Karpas-422 (cell line): Measurements from ENCODE around the gene SGCD. TPM values are rescaled to one million over a fixed set of nuclear protein-coding genes. Genes with fewer than 3 reads are reported as not detected.

ENCODE experiments used
- DNase-seq: peaks from one replicate; pipeline ENCODE4 v3.0.0-alpha.2; 2015
- H2AFZ ChIP-seq: fragments of 200-600 bp; sonication (generic); 2 replicates; pipeline ENCODE4 v1.6.1; 2014; ENCODE audit warnings: antibody characterized with exemption, low read length, mixed read lengths
- H3K27ac ChIP-seq: fragments of 200-600 bp; sonication (generic); 2 replicates; pipeline ENCODE4 v1.5.1; 2014; ENCODE audit warnings: mild to moderate bottlenecking, low read length, moderate library complexity
- H3K27me3 ChIP-seq: fragments of 200-600 bp; sonication (generic); 2 replicates; pipeline ENCODE4 v1.6.1; 2014; ENCODE audit warnings: low read length, mixed read lengths
- H3K36me3 ChIP-seq: fragments of 200-600 bp; sonication (generic); 2 replicates; pipeline ENCODE4 v1.6.1; 2014; ENCODE audit warnings: low read length, mixed read lengths; ENCODE audit not compliant: insufficient read depth
- H3K4me1 ChIP-seq: fragments of 200-600 bp; sonication (generic); 2 replicates; pipeline ENCODE4 v1.6.1; 2014; ENCODE audit warnings: mild to moderate bottlenecking, low read length, mixed read lengths
- H3K4me2 ChIP-seq: fragments of 200-600 bp; sonication (generic); 2 replicates; pipeline ENCODE4 v1.6.1; 2014; ENCODE audit warnings: low read length, low read depth, mild to moderate bottlenecking; ENCODE audit not compliant: poor library complexity, severe bottlenecking
- H3K4me3 ChIP-seq: fragments of 200-600 bp; sonication (generic); 2 replicates; pipeline ENCODE4 v1.5.1; 2014; ENCODE audit warnings: mild to moderate bottlenecking, antibody characterized with exemption, low read length, mixed read lengths
- H3K79me2 ChIP-seq: fragments of 200-600 bp; sonication (generic); 2 replicates; pipeline ENCODE4 v1.6.1; 2014; ENCODE audit warnings: mild to moderate bottlenecking, low read length, mixed read lengths
- H3K9ac ChIP-seq: fragments of 200-600 bp; sonication (generic); 2 replicates; pipeline ENCODE4 v1.6.0; 2014; ENCODE audit warnings: low read length
- H3K9me2 ChIP-seq: fragments of 200-600 bp; sonication (generic), shearing (Covaris generic); replicated peaks from 2 replicates; pipeline ENCODE4 v1.6.0; 2014; ENCODE audit warnings: mild to moderate bottlenecking, low read length, moderate library complexity; ENCODE audit not compliant: insufficient read depth
- H3K9me3 ChIP-seq: fragments of 300-700, 200-600 bp; sonication (generic); 2 replicates; pipeline ENCODE4 v1.6.1; 2014; ENCODE audit warnings: low read length, mixed read lengths
- H4K20me1 ChIP-seq: fragments of 200-600 bp; sonication (generic); 2 replicates; pipeline ENCODE4 v1.6.1; 2014; ENCODE audit warnings: mild to moderate bottlenecking, antibody characterized with exemption, low read length, low read depth; ENCODE audit not compliant: insufficient read depth
- total RNA-seq: library from RNA; depleted of rRNA; stranded (reverse); fragments of >200 nt; shearing (Covaris generic); gene quantifications from 2 replicates; pipeline ENCODE4 v1.2.3, GENCODE V29; 2014; ENCODE audit warnings: low replicate concordance

SGCD gene
- total RNA-seq, 1 experiment from 2014 or later: not detected

DNA sequence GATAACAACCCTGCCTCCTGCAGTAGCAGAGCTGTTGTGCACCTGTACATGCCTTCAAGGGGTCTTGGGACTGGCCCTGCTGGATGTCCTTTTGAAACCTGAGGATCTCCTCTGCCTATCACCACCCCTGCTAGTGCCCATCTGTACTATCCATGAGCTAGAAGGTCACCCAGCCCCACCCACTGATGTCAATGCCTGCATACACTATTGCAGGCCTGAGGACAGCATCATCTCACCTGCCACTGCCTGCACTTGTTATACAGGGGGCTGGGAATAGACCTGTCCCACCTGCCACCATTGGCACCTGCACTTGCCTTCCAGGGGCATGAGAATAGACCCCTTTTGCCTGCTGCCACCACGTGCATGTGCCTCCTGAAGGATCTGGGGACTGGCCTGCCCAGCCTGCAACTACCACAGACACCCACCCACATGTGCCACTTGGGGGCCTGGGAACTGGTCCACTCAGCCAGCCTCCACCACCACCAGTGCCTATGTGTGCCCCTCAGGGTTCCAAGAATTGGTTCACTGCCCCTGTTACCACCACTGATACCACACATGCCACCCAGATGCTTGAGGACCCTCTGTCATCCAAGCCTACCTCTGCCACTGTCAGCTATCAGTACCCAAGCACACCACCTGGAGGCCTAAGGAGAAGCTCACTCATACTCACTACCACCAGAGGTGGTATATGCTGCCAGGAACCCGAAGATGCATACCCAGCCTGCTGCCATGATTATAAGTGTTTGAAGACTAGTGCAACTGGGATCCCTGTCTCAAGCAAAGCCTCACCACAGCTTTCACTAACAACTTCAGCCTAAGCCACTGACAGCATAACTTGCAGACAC lies 159.7 kb downstream of the SGCD start:
- no peak for DNase-seq
- Histone ChIP-seq H3K4me2 (no peak overlapping the region), H3K27me3 (no peaks in the 10 kb centered on the region), H3K9me2 (0 out of 2 replicates have a peak, but pooled peaks cover 4% of the 10 kb centered on the region), H3K9me3 (peaks cover 16% of the 10 kb centered on the region), H3K36me3 (no peaks in the 10 kb centered on the region), H3K79me2 (no peaks in the 10 kb centered on the region), H3K4me3 (no peak overlapping the region), H3K4me1 (no peaks in the 10 kb centered on the region), H3K27ac (no peak overlapping the region), H4K20me1 (no peaks in the 10 kb centered on the region), H3K9ac (no peak overlapping the region), H2AFZ (no peak overlapping the region)

DNA sequence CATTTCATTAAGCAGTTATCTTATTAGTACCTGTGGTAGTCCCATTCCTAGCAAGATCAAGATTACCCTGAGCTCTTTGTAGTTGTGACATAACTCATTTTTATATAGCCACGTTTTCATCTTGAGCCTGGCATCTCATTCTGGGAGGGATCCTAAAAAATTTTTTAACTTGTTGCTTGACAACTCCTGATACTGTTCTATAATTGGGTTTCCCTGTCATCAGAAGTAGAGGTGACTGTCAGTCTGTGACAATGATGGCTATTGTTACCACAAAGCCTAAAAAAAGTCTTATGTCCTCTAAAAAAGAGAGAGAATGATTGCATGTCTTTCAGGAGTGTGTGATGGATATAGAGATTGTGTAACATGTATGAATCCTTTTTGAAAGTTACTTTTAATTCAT lies 164.8 kb downstream of the SGCD start:
- Histone ChIP-seq H3K27me3 (no peaks in the 10 kb centered on the region), H3K9ac (no peak overlapping the region), H3K4me3 (no peak overlapping the region), H4K20me1 (no peaks in the 10 kb centered on the region), H3K9me3 (peaks cover 15% of the 10 kb centered on the region), H3K4me2 (no peak overlapping the region), H2AFZ (no peak overlapping the region), H3K27ac (no peak overlapping the region), H3K36me3 (no peaks in the 10 kb centered on the region), H3K9me2 (no peaks in the 10 kb centered on the region), H3K79me2 (no peaks in the 10 kb centered on the region), H3K4me1 (no peaks in the 10 kb centered on the region)
- no peak for DNase-seq

DNA sequence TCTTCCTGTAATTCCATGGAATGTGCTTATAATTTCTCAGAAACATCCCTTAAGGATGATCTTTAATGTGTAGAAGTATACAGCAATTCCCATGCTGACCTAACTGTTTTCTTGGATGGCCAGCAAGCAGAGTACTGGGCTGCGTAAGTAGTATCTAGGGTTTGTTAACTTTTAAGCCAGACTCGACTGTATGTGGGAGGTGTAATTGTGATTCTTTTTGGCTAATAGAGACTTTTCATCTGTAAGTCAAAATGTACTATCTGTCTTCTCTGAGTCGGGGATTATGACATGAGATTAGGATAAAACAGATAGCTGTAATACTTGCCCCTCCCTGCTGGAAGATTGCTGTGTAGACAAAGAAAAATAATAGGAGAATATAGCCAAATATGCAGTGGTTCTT lies 169.3 kb downstream of the SGCD start:
- no peak for DNase-seq
- Histone ChIP-seq H3K27ac (no peak overlapping the region), H3K79me2 (no peaks in the 10 kb centered on the region), H3K9ac (no peak overlapping the region), H3K4me3 (no peak overlapping the region), H3K4me1 (no peaks in the 10 kb centered on the region), H4K20me1 (no peaks in the 10 kb centered on the region), H2AFZ (no peak overlapping the region), H3K9me3 (no peaks in the 10 kb centered on the region), H3K4me2 (no peak overlapping the region), H3K9me2 (no peaks in the 10 kb centered on the region), H3K27me3 (no peaks in the 10 kb centered on the region), H3K36me3 (no peaks in the 10 kb centered on the region)

DNA sequence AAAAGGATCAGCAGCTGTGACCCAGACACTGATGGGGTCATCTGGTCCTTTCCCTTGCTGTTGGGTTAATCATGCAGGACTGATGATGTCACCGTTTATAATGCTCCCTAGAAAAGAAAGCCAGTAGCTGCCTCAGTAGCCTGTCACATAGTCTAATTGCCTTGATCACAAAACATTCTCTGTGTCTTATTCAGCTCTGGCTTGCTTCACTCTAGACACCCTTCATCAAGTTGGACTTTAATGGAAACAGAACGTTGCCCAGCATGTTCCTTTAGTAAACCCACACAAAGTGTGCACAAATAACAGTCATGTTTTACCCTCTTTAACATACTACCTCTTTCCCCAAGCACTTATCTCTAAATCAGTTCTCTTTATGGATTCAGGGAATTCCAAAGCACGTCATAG lies 170.8 kb downstream of the SGCD start:
- Histone ChIP-seq H3K79me2 (no peaks in the 10 kb centered on the region), H3K9me2 (no peaks in the 10 kb centered on the region), H2AFZ (no peak overlapping the region), H3K4me1 (no peaks in the 10 kb centered on the region), H4K20me1 (no peaks in the 10 kb centered on the region), H3K36me3 (no peaks in the 10 kb centered on the region), H3K9me3 (no peaks in the 10 kb centered on the region), H3K27ac (no peak overlapping the region), H3K4me2 (no peak overlapping the region), H3K4me3 (no peak overlapping the region), H3K27me3 (no peaks in the 10 kb centered on the region), H3K9ac (no peak overlapping the region)
- DNase-seq: no peak

DNA sequence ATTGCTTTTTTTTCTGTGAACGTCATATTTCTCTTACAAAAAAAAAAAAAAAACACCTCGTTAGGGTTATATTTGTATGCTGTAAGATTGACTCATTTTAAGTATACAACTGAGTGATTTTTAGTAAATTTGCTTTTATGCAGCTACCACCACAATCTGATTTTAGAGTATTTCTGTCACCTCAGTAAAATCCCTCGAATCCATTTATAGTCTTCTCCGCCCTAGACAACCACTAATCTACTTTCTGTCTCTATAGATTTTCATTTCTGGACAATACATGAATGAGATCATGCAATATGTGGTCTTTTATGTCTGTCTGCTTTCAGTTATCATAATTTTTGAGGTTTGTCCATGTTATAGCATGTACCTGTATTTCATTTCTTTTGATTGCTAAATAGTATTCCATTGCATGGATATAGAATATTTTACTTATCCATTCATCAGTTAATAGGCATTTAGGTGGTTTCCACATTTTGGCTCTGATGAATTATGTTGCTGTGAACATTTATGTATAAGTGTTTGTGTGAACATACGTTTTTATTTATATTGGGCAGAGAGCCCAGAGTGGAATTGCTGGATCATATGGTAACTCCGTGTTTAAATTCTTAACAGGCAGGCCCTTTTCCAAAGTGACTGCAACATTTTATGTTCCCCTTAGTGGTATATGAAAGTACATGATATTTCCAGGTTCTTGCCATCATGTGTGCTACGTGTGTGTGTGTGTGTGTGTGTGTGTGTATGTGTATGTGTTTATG lies 171.4 kb downstream of the SGCD start:
- Histone ChIP-seq H3K27me3 (no peaks in the 10 kb centered on the region), H4K20me1 (no peaks in the 10 kb centered on the region), H3K36me3 (no peaks in the 10 kb centered on the region), H2AFZ (no peak overlapping the region), H3K4me1 (no peaks in the 10 kb centered on the region), H3K79me2 (no peaks in the 10 kb centered on the region), H3K9ac (no peak overlapping the region), H3K4me3 (no peak overlapping the region), H3K27ac (no peak overlapping the region), H3K9me3 (no peaks in the 10 kb centered on the region), H3K9me2 (no peaks in the 10 kb centered on the region), H3K4me2 (no peak overlapping the region)
- DNase-seq: no peak

DNA sequence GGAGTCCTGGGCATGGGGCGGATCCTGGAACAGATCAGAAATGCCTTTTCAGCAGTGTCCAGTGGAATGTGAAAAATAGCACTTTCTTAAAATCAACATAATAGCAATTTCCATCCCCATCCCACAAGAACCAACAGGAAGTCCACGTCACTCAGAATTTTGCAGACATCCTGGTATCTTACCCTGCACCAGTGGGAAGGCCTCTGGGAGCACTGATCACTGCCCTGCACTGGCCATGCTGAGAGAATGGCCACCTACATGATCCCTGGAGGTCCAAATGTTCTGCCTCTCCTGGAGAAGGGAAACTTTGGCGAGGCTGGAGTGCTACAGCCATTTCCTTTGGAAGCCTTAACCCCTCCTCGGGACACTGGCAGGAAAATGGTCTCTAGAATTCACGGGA lies 173.8 kb downstream of the SGCD start:
- Histone ChIP-seq H3K4me3 (no peak overlapping the region), H3K79me2 (no peaks in the 10 kb centered on the region), H3K9me3 (no peaks in the 10 kb centered on the region), H3K9me2 (no peaks in the 10 kb centered on the region), H2AFZ (no peak overlapping the region), H3K27ac (no peak overlapping the region), H3K9ac (no peak overlapping the region), H3K27me3 (no peaks in the 10 kb centered on the region), H3K36me3 (no peaks in the 10 kb centered on the region), H3K4me2 (no peak overlapping the region), H3K4me1 (no peaks in the 10 kb centered on the region), H4K20me1 (no peaks in the 10 kb centered on the region)
- DNase-seq: no peak

DNA sequence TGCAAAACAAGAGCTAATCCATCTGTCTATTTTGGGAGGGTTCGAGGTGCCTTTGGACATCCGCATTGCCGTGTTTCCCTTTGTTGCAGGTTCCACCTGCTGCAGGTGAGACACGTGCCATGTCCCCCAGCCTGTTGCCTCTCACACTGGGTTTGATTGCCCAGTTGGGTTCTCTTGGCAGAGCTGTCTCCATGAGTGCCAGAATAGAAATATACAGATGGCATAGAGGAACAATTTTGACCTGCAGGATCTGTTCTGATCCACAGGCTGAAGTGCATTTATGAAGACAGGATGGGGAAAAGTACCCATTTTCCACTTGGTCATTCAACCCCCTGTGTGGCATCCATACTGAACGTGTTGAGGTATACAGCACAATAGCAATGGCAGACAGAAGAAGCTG lies 178.1 kb downstream of the SGCD start:
- Histone ChIP-seq H4K20me1 (no peaks in the 10 kb centered on the region), H2AFZ (no peak overlapping the region), H3K36me3 (no peaks in the 10 kb centered on the region), H3K4me2 (no peak overlapping the region), H3K4me3 (no peak overlapping the region), H3K9me3 (no peaks in the 10 kb centered on the region), H3K79me2 (no peaks in the 10 kb centered on the region), H3K27ac (no peak overlapping the region), H3K4me1 (no peaks in the 10 kb centered on the region), H3K9me2 (no peaks in the 10 kb centered on the region), H3K27me3 (no peaks in the 10 kb centered on the region), H3K9ac (no peak overlapping the region)
- DNase-seq: no peak

DNA sequence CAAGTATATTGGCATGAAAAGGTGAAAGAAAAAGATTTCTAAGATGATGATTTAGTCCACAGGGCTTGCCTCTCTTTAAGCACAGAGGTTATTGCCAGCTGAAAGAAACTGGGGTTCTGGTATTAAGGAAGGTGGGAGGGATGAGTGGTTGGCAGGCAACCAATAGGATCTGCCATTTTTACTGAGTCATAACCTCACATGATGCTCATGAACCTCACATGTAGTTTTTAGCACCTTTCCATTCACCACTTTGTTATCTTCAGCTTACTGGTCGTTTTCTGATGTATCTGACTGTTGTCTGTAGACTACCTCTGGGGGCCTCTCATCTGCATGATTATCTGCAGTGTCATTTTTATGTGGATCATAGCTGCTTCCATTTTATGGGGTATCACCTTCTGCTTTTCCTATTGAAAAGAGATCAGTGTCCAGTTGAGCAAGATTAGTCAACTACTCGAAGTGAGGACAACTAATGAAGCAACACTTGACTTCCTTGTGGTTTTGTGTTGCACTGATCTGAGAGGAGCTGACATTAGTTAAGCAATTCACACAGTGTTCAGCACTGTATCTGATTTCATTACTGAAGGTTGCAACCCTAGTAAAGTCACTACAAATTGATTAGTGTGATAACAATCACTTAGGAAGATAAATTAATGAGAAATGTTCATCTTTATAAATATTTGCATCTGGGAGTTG lies 186.3 kb downstream of the SGCD start:
- Histone ChIP-seq H3K9me3 (no peaks in the 10 kb centered on the region), H3K27ac (no peak overlapping the region), H3K27me3 (no peaks in the 10 kb centered on the region), H3K79me2 (no peaks in the 10 kb centered on the region), H3K4me2 (no peak overlapping the region), H2AFZ (no peak overlapping the region), H4K20me1 (no peaks in the 10 kb centered on the region), H3K4me3 (no peak overlapping the region), H3K9ac (no peak overlapping the region), H3K36me3 (no peaks in the 10 kb centered on the region), H3K9me2 (no peaks in the 10 kb centered on the region), H3K4me1 (no peaks in the 10 kb centered on the region)
- DNase-seq: no peak
